GM12878 (cell line): ENCODE measurements around the gene INTU.

ENCODE experiments used
- CTCF ChIP-seq, 3 experiments: IDR thresholded peaks in 2 of 3; conservative IDR thresholded peaks in 1 of 3; 2 replicates each; pipeline ENCODE4 v1.5.1; 2011; ENCODE audit warnings: low read depth in 3 of 3, low read length in 3 of 3, mild to moderate bottlenecking in 3 of 3, control low read depth in 2 of 3, moderate library complexity in 2 of 3, inconsistent platforms in 1 of 3, mixed read lengths in 1 of 3; ENCODE audit not compliant: control insufficient read depth in 2 of 3, insufficient read depth in 1 of 3; ENCODE audit errors: extremely low read depth in 1 of 3
- EZH2 ChIP-seq: IDR thresholded peaks from 2 replicates; pipeline ENCODE4 v1.6.1; 2012; ENCODE audit warnings: low read depth, mild to moderate bottlenecking, control low read depth, inconsistent platforms, low read length, borderline replicate concordance; ENCODE audit not compliant: control insufficient read depth
- RBBP5 ChIP-seq: fragments of 200-600 bp; sonication (generic); conservative IDR thresholded peaks from 2 replicates; pipeline ENCODE4 v1.6.1; 2016

- TF ChIP-seq EZH2 (no peak), RBBP5 (no peak), CTCF (IDR thresholded peaks at IDR 0.05 in 2 of 3, conservative IDR thresholded peaks at IDR 0.05 in 1 of 3; ENCODE audit: control insufficient read depth in 2 of 3, extremely low read depth in 1 of 3, insufficient read depth in 1 of 3, low read depth in 3 of 3, low read length in 3 of 3) (no peak)
Observed at GRCh38 chr4:127622621-127622920, 10.2 kb upstream of the INTU start.
